ENCODE data around the gene HTR4.

DNA sequence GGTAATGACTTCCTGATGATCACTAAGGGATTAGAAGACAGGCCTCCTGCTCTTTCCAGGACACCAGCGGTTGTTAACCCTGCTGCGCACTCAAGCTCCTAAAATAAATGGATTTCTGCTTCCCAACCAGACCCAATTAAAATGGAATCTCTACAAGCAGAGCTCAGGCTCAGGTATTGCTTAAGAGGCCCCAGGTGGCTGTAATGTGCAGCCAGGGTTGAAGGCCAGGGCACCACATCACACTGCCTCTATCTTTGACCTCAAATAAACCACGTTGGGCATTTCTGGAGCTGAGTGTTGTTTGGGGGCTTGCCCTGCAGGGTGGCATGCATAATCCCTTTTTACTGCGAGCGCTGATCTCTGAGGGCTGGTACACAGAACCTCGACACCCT is 162.5 kb downstream of the HTR4 start:
- TF ChIP-seq, protein P1, sequence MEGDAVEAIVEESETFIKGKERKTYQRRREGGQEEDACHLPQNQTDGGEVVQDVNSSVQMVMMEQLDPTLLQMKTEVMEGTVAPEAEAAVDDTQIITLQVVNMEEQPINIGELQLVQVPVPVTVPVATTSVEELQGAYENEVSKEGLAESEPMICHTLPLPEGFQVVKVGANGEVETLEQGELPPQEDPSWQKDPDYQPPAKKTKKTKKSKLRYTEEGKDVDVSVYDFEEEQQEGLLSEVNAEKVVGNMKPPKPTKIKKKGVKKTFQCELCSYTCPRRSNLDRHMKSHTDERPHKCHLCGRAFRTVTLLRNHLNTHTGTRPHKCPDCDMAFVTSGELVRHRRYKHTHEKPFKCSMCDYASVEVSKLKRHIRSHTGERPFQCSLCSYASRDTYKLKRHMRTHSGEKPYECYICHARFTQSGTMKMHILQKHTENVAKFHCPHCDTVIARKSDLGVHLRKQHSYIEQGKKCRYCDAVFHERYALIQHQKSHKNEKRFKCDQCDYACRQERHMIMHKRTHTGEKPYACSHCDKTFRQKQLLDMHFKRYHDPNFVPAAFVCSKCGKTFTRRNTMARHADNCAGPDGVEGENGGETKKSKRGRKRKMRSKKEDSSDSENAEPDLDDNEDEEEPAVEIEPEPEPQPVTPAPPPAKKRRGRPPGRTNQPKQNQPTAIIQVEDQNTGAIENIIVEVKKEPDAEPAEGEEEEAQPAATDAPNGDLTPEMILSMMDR (IDR thresholded peaks at IDR 0.05): no peak
- no peak for TF ChIP-seq POLR2A (IDR thresholded peaks at IDR 0.05)

Measured in esophagus squamous epithelium (tissue), 4 donors.